ENCODE results near the gene MUC13.

MUC13 gene

DNA sequence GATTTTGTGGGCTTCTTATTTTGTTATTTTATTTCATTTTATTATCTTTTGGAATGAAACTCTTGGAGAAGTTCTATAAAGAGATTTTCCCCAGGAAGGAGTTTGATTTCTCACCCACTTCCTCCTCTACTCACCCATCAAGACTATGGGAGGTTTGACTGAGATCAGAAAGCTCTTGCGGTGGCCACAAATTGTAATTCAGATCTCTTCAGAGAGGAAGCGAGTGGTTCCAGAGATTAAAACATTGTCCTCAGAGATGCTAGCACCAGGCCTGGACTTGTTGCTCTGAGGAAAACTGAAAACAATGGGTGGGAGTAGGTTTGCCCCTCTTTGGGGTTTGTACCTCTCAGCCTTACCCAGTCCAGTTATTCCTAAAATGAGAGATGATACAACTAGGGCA is 8.1 kb upstream of the MUC13 start:
- no peak for DNase-seq

GRCh38 chr3:124941771-124942170 is 7.2 kb upstream of the MUC13 start:
- no peak for DNase-seq

GRCh38 chr3:124939661-124940060 is 5.1 kb upstream of the MUC13 start:
- DNase-seq, result no peak

GRCh38 chr3:124938896-124939295 is 4.3 kb upstream of the MUC13 start:
- DNase-seq, result no peak

DNA sequence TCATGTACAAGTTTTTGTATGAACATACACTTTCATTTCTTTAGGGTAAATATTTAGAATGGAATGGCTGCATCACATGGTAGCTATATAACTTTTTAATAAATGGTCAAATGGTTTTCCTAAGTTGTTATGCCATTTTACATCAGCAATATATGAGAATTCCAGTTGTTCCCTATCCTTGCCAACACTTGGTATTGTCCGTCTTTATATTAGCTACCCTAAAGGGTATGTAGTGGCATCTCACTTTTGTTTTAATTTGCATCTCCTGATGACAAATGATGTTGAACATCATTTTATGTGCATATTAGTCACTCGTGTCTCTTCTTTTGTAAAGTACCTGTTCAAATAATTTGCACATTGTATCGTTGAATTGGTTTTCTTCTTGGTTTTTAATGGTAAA is 2.5 kb upstream of the MUC13 start:
- DNase-seq, result no peak

DNA sequence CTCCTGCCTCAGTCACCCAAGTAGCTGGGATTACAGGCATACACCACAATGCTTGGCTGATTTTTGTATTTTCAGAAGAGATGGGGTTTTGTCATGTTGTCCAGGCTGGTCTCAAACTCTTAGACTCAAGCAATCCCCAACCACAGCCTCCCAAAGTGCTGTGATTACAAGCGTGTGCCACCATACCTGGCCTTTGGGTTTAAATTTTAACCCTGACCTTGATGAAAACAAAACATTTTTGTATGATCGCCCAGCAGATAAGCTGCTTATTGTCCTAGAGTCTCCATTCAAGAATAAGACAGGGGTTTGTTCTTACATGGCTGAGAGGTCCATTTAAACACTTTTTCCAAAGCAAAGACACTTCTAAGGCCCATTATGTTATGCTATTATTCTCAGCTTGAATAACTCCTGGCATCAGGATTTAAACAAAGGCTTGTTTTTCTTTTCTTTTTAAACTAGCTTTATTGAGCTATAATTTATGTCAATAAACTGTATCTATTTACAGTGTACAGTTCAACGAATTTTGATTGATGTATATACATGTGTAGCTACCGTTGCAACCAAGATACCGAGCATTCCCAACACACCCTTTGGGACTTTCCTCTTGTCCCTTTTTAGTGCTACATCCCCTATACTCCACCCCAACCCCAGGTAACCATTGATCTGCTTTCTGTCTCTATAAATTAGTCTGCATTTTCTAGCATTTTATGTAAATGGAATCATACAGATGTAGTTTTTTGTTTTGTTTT is 1.4 kb upstream of the MUC13 start:
- DNase-seq, result no peak

DNA sequence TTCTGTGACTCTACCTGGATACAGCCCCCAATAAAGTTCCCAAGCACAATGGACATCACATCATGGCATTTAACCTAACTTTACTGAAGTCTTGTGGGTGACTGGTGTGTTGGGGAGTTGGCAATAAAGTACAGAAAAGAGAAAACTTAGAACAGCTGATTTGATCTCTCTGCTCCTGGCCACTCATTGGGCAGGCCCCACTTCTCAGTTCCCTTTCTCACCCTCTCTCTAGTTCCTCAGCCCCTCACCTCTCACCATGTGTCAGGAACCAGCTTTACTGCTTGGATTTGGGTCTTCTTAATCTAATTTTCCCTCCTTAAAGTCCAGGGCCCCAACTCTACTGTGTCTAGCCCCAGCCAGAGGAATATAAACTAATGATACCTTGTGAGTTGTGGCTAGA is 713 bp upstream of the MUC13 start:
- no peak for DNase-seq

- peak; percentile 69 for DNase-seq
Observed at GRCh38 chr3:124928333-124929202, 6.0 kb downstream of the MUC13 start.

GRCh38 chr3:124927574-124928045 is 6.9 kb downstream of the MUC13 start:
- DNase-seq, result no peak

DNA sequence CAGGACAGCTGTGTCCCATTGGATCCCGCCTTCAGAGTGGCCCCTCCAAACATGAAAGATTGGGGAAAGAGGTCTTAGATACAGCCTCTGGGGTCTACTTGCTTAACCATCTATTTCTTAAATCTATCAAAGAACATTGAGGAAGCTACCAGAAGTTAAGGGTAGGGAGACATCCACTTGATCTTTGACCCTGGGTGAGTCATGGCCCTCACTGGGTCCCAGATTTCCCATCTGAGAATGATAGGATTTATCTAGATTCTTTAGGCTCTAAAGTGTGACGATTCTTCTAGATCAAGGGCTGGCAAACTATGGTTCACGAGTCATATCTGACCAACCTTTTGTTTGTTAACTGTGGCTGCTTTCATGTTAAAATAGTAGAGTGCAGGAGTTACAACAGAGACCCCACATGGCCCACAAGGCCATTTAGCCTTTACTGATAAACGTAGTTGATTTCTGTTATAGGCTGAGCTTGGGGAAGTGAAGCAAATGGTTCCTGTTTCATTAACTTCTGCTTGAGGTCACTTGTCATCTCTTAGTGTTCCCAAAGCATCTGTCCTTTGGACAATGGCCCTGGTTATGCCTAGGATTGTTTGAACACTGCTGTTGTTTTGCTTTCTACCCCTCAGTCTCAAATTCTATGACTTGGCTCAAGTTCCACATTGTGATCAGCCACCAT is 8.0 kb downstream of the MUC13 start:
- no peak for DNase-seq

- DNase-seq, result no peak
Observed at GRCh38 chr3:124924741-124925140, 9.8 kb downstream of the MUC13 start.

DNA sequence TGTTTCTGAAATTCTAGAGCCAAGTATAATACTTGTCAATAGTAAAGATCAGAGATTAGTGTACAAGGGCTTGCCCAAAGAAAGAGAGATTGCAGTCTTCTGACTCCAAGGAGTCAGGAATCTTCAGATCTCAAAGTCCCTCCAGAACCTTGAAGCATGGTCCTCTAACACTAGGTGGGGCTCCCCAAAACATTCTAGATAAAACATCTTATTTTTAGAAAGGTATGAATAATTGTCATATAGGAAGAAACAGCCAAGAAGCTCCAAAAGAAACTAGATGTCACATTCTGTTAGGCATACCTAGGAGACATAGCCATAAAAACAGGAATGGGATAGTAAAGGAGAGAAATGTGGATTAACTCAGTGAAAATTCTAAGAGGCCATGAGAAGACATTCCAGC is 10.7 kb downstream of the MUC13 start:
- no peak for DNase-seq

GRCh38 chr3:124920718-124921117 is 13.8 kb downstream of the MUC13 start:
- no peak for DNase-seq

- DNase-seq, result no peak
Observed at GRCh38 chr3:124919756-124920155, 14.8 kb downstream of the MUC13 start.

DNA sequence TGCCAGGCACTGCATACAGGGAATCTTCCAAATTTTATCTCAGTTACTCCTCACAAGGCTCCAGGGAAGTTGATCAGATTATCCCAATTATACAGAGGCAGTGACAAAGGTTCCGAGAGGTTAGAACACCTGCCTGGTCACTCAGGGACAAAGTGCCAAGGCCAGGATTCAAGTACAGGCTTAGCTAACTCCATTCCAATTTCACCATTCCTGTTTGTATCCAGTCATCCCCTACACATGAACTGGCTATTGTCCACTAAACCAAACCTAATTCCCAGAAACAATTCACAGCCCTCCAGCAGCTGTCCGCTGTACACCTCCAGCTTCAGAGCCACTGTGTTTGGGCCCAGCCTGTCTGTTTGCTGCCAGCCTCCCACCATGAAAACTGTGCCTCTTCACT is 16.0 kb downstream of the MUC13 start:
- DNase-seq, result no peak

DNA sequence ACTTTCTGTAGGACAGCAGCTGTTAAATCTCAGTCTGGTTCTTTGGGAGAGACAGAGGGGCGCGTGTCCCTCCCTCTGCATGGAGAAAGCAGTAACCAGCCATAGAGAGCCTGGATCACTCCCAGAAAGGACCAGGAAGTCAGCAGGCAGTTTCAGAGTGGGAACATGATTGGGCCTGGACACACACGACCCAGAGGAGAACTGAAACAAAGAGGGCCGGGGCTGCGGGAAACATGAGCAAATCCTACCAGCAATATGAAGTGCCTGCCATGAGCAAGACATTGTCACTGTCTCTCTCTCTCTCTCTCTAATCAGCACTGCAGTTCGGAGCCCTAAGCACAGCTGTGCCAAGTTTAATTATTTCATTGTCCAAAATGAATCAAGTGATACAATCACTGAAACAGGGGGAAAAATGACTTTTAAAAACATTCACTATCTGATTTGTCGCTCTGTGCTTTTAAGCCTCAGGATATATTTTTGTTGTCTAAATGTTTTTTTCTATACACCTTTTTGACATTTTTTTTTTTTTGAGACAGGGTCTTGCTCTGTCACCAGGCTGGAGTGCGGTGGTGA is 17.6 kb downstream of the MUC13 start:
- DNase-seq, result no peak

GRCh38 chr3:124915254-124915653 is 19.3 kb downstream of the MUC13 start:
- no peak for DNase-seq

GRCh38 chr3:124907957-124908356 is 26.6 kb downstream of the MUC13 start:
- DNase-seq, result no peak

- no peak for DNase-seq
Observed at GRCh38 chr3:124904835-124905492, 29.6 kb downstream of the MUC13 start.

DNA sequence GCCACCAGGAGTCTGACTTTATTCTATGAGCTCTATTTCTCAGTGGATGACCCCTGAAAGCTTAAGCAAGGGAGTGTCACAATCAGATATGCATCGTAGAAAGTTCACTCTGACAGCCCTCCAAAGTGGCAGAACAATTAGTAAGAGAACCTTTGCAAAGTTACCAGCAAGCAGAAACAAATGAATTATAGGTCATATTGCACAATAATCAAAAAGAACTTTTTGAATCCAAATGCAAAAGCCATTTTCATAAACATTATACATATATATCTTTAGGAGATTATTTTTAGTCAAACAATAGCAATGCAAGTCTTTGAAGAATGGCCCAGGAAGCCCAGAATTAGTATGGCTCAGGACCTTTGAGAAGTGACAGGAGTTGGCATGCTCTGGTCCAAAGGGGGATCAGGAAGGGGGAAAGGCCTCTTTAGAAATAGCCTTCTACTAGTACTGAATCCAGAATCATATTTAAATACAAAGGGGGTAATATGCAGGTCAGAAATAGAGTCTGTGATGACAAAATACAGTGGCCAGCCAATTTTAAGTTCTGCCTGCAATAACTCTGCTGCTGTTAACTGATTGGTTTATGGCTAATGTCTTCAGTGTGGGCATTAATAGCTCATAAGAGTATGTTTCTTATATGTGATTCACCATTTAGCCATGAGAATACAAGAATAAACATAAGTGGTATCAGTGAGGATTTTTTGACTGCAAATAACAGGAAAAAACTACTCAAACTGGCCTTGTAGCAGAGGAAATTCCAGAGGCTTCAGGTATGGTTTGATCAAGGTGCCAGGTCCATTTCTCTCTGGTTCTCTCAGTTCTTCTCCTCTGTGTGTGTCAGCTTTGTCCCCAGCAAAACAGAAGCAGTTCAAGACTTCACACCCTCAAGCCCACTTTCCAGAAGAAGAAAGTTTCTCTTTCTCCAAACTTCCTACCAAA is 30.4 kb downstream of the MUC13 start:
- no peak for DNase-seq

DNA sequence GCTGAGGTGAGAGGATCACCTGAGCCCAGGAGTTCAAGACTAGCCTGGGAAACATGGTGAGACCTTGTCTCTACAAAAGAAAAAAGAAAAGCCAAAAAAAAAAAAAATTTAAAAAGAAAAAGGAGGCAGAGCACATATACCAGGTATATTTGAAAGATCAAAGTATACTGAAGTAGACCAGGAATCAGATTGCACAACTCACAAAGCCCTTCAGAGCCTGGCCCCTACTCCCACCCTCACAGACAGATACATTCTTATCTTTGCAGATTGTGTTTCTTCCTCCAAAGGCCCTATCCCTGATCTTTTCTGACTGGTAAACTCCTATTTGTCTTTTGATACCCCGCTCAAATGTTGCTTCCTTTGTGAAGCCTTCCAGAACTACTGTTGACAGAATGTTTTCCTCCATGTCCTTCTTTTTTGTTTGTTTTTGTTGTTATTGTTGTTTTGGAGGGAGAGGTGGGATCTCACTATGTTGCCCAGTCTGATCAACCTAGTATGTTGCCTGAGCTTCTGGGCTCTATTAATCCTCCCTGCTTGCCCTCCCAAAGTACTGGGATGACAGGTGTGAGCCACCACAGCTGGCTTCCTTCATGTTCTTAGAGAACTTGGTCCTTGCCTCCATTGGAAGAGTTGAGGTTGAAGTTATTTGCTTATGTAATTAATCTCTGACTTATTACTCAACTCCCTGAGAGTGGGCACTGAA is 37.6 kb downstream of the MUC13 start:
- DNase-seq, result no peak

Data from activated CD8-positive, alpha-beta memory T cell treated with anti-CD3 and anti-CD28 coated beads for 24 hours (primary cell).